Neural crest cell (in vitro differentiated cells): ENCODE data around the gene TMEM9B. TPM values are rescaled to one million over a fixed set of nuclear protein-coding genes. Genes with fewer than 3 reads are reported as not detected.

Source experiments
- DNase-seq: peaks from one replicate; pipeline ENCODE4 v3.0.0; 2021; ENCODE audit warnings: low read depth, mixed read lengths, low spot score
- H3K27ac Mint-ChIP-seq: one replicate; pipeline ENCODE4 v1.8.0; 2021; ENCODE audit warnings: mild to moderate bottlenecking, mixed read lengths; ENCODE audit not compliant: unreplicated experiment
- H3K27me3 Mint-ChIP-seq: 2 replicates; pipeline ENCODE4 v1.8.0; 2021; ENCODE audit warnings: low read depth, mild to moderate bottlenecking, mixed read lengths
- H3K36me3 Mint-ChIP-seq: 2 replicates; pipeline ENCODE4 v1.8.0; 2021; ENCODE audit warnings: low read depth, mild to moderate bottlenecking, mixed read lengths
- H3K4me1 Mint-ChIP-seq: 2 replicates; pipeline ENCODE4 v1.8.0; 2021; ENCODE audit warnings: mixed read lengths
- H3K4me3 Mint-ChIP-seq: one replicate; pipeline ENCODE4 v1.8.0; 2021; ENCODE audit warnings: mild to moderate bottlenecking, mixed read lengths
- H3K9me3 Mint-ChIP-seq: 2 replicates; pipeline ENCODE4 v1.8.0; 2021; ENCODE audit warnings: mixed read lengths
- total RNA-seq: library from RNA; stranded (reverse); gene quantifications from 2 replicates; pipeline ENCODE4 v1.2.1, GENCODE V29; 2021
- TF ChIP-seq, protein P1 (sequence below): fragments of 200-600 bp; sonication (generic); conservative IDR thresholded peaks from 2 replicates; pipeline ENCODE4 v1.5.0; 2021; ENCODE audit warnings: antibody characterized with exemption, mild to moderate bottlenecking

TMEM9B gene
- total RNA-seq, 1 donor from 2014 or later, result 15.7 TPM

DNA sequence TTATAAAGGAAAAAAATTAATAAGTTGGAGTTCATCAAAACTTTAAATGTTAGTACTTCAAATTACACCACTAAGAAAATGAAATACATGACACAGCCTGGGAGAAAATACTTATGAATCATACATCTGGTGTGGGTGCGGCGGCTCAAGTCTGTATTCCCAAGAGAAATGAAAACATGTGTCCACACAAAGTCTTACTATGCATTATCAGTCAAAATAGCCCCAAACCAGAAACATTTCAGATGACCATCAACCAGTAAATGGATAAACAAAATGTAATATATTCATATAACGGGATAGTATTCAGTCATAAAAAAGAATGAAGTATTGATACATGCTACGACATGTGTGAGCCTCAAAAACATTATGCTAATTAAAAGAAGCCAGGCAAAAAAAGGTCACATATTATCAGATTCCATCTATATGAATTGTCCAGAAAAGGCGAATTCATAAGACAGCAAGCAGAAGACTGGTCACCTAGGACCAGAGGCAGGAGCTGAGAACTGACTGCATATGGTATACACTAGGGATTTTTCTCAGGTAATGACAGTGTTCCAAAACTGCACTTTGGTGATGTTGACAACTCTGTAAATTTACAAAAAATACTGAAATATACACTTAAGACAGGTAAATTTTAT is 58.6 kb downstream of the TMEM9B start:
- peaks cover 5% of the 10 kb centered on the region for H3K9me3 Mint-ChIP-seq
- peaks cover 28% of the 10 kb centered on the region for H3K27me3 Mint-ChIP-seq
- no peak for DNase-seq
- H3K4me3 Mint-ChIP-seq, result no peak overlapping the region
- no peak overlapping the region for H3K27ac Mint-ChIP-seq
- H3K4me1 Mint-ChIP-seq, result peaks cover 15% of the 10 kb centered on the region
- H3K36me3 Mint-ChIP-seq, result peaks cover 3% of the 10 kb centered on the region
- TF ChIP-seq, protein P1, sequence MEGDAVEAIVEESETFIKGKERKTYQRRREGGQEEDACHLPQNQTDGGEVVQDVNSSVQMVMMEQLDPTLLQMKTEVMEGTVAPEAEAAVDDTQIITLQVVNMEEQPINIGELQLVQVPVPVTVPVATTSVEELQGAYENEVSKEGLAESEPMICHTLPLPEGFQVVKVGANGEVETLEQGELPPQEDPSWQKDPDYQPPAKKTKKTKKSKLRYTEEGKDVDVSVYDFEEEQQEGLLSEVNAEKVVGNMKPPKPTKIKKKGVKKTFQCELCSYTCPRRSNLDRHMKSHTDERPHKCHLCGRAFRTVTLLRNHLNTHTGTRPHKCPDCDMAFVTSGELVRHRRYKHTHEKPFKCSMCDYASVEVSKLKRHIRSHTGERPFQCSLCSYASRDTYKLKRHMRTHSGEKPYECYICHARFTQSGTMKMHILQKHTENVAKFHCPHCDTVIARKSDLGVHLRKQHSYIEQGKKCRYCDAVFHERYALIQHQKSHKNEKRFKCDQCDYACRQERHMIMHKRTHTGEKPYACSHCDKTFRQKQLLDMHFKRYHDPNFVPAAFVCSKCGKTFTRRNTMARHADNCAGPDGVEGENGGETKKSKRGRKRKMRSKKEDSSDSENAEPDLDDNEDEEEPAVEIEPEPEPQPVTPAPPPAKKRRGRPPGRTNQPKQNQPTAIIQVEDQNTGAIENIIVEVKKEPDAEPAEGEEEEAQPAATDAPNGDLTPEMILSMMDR, result no peak

DNA sequence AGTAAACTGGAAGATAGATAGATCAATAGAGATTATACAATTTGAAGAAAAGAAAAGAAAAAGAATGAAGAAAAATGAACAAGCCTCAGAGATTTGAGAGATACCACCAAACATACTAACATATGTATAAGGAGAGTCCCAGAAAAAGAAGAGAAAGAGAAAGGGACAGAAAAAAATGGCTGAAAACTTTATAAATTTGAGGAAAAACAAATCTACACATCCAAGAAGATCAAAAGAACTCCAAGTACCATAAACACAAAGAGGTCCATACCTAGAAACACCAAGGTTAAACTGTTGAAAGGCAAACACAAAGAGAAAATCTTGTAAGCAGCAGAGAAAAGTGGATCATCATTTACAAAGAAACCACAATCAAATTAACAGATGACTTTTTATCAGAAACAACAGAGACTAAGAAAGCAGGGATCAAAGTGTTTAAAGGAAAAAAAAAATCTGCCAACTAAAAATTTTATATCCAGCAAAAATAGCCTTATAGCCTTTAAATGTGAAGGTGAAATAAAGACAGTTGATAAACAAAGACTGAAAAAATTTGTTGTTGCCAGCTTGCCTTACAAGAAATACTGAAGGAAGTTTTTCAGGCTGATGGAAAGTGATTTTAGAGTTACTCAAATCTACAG is 65.0 kb downstream of the TMEM9B start:
- TF ChIP-seq, protein P1, result no peak
- Mint-ChIP-seq H3K4me1 (no peaks in the 10 kb centered on the region), H3K36me3 (peaks cover 10% of the 10 kb centered on the region), H3K27me3 (peaks cover 2% of the 10 kb centered on the region), H3K4me3 (no peak overlapping the region), H3K9me3 (peaks cover 17% of the 10 kb centered on the region), H3K27ac (no peak overlapping the region)
- DNase-seq, result no peak

Other genes with a start within 250 kb of the TMEM9B start
- gene AKIP1, start 53.3 kb downstream of the TMEM9B start, total RNA-seq, result 29.7 and 31.5 TPM in 2 replicates
- not detected in 2 replicates for gene C11orf16, start 31.5 kb downstream of the TMEM9B start, total RNA-seq
- gene ASCL3, start 21.4 kb downstream of the TMEM9B start, total RNA-seq, result not detected in 2 replicates
- 1.7 and 2.1 TPM in 2 replicates for gene NRIP3, start 39.6 kb upstream of the TMEM9B start, total RNA-seq
- gene SCUBE2, start 127.2 kb upstream of the TMEM9B start, total RNA-seq, result 7.5 and 11.0 TPM in 2 replicates